Adipocyte (in vitro differentiated cells): ENCODE data around the gene RAMACL.

Source experiments
- DNase-seq: peaks from one replicate; pipeline ENCODE4 v3.0.0-alpha.2; 2015; ENCODE audit warnings: low read depth
- H3K27me3 ChIP-seq: replicated peaks from 2 replicates; pipeline ENCODE4 v1.7.0; 2013; ENCODE audit warnings: mild to moderate bottlenecking, low read length, moderate library complexity; ENCODE audit not compliant: control insufficient read depth, insufficient read depth
- H3K36me3 ChIP-seq: 2 replicates; pipeline ENCODE4 v1.7.0; 2013; ENCODE audit warnings: low read length, mild to moderate bottlenecking, moderate library complexity; ENCODE audit not compliant: control insufficient read depth, insufficient read depth, severe bottlenecking
- H3K4me1 ChIP-seq: 2 replicates; pipeline ENCODE4 v1.7.0; 2013; ENCODE audit warnings: mild to moderate bottlenecking, low read length, moderate library complexity; ENCODE audit not compliant: control insufficient read depth, insufficient read depth
- H3K4me3 ChIP-seq: 2 replicates; pipeline ENCODE4 v1.7.0; 2013; ENCODE audit warnings: mild to moderate bottlenecking, low read length, moderate library complexity
- H3K9ac ChIP-seq: 2 replicates; pipeline ENCODE4 v1.7.0; 2013; ENCODE audit warnings: mild to moderate bottlenecking, low read length, moderate library complexity
- H3K9me3 ChIP-seq: 2 replicates; pipeline ENCODE4 v1.7.0; 2013; ENCODE audit warnings: mild to moderate bottlenecking, low read length, moderate library complexity; ENCODE audit not compliant: control insufficient read depth

The RAMACL gene

DNA sequence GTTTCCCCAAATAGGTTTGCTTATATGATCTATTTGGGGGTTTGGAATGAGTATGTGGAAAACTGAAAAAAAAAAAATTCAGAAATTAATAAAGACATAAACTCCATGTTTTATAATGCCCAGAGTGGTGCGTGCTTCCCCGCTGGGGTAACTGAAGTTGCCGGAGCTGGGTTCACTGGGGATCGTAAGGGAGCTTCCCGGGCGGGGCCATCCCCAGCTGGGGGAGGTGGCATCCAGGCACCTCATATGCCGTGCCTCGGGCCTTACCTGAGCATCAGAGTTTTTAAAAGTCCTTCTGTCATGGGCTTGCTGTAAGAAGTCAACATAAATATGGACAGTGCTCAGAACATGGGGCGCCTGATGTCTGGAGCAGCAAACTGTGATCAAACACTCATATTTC is 17.9 kb upstream of the RAMACL start:
- no peak overlapping the region for H3K9ac ChIP-seq
- H3K4me3 ChIP-seq: no peak overlapping the region
- H3K36me3 ChIP-seq: peaks cover 3% of the 10 kb centered on the region
- no peaks in the 10 kb centered on the region for H3K9me3 ChIP-seq
- no peaks in the 10 kb centered on the region for H3K4me1 ChIP-seq
- no peak for DNase-seq
- H3K27me3 ChIP-seq: no peaks in the 10 kb centered on the region

DNA sequence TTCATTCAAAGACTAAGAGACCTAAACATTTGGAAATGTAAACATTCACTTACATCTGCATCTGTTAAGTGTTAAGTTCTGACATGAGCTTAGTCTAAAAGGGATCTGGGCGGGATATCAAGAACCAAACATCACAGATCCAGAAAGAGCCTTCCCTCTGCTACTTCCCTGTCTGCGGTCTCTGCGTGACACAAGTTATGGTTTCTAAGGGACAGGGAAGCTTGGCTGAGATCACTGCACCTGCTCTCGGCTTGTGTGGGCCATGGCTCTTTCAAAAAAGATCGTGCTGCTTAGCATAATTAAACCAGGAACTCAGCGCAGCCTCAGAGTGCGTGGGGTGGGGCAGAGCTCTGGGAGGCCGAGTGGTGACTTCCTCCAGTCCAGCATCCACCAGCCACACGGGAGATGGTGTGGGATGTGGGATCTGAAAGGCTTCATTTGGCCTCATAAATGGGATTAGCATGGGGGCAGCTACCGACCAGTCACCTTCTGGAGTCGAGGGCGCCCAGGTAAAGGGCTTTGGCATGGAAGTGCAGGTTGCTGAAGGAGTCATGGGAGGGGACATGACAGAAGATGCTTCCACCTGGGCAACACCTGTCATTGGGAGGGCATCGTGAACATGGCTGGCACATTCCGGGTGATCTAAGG is 16.7 kb upstream of the RAMACL start:
- Histone ChIP-seq H3K4me1 (peaks cover 10% of the 10 kb centered on the region), H3K9me3 (no peaks in the 10 kb centered on the region), H3K4me3 (no peak overlapping the region), H3K27me3 (no peaks in the 10 kb centered on the region), H3K9ac (no peak overlapping the region), H3K36me3 (peaks cover 3% of the 10 kb centered on the region)
- DNase-seq: no peak

DNA sequence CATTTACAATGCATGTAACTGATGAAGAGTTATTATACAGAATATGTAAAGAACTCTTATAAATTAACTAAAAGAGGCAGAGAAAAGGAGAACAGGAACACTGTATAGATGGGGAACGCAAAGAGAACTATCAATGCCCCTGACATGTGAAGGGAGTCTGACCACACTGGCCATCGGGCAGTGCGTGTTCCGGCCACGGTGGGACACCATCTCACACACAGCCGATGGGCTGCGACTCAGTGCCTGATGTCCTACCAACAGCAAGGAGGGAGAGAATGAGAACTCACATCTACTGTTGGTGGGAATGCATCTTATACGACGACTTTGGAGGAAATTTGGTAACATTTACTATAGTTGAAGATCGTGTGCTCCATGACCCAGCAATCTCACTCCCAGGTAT is 15.5 kb upstream of the RAMACL start:
- no peak for DNase-seq
- Histone ChIP-seq H3K27me3 (no peaks in the 10 kb centered on the region), H3K4me1 (peaks cover 22% of the 10 kb centered on the region), H3K9me3 (no peaks in the 10 kb centered on the region), H3K36me3 (peaks cover 3% of the 10 kb centered on the region), H3K4me3 (no peak overlapping the region), H3K9ac (no peak overlapping the region)

DNA sequence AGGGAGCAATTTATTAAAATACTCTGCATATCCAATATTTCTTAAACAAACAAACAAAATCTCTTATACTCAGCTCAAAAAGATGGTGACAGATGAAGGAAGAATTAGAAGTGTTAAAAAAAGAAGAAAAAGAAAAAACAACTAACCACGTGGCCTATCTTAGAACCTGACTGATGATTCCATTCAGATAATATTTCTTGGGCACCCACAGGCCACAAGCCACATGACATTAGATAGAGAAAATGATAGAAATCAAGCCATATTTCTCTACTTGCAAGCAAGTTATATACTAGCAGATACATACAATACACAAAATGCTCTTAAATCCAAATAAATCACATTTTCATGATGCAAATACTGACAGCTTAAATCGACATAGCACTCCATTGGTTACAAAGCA is 14.5 kb upstream of the RAMACL start:
- Histone ChIP-seq H3K9ac (no peak overlapping the region), H3K9me3 (no peaks in the 10 kb centered on the region), H3K4me3 (no peak overlapping the region), H3K27me3 (no peaks in the 10 kb centered on the region), H3K4me1 (peaks cover 27% of the 10 kb centered on the region), H3K36me3 (peaks cover 3% of the 10 kb centered on the region)
- peak; percentile 31 for DNase-seq

DNA sequence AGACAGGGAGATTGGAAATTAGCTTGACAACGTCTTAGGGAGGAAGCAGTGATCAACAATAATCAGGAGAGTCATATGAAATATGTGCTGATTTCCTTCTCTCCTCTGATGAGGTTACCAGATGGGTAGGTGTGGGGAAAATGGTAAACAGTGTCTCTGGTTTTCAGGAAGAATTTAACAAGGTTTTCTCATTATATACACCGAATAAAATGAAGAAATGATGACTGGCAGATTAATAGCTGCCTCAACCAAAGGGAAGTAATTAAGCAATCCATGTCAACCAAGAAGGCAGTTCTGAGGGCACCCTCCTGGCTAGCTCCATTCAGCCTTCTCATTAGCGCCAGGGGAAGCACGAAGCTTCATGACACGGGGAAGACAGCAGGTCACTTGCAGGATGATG is 12.7 kb upstream of the RAMACL start:
- no peaks in the 10 kb centered on the region for H3K9me3 ChIP-seq
- H3K4me3 ChIP-seq: no peak overlapping the region
- H3K4me1 ChIP-seq: peaks cover 42% of the 10 kb centered on the region
- peaks cover 3% of the 10 kb centered on the region for H3K36me3 ChIP-seq
- H3K9ac ChIP-seq: no peak overlapping the region
- DNase-seq: no peak
- no peaks in the 10 kb centered on the region for H3K27me3 ChIP-seq

DNA sequence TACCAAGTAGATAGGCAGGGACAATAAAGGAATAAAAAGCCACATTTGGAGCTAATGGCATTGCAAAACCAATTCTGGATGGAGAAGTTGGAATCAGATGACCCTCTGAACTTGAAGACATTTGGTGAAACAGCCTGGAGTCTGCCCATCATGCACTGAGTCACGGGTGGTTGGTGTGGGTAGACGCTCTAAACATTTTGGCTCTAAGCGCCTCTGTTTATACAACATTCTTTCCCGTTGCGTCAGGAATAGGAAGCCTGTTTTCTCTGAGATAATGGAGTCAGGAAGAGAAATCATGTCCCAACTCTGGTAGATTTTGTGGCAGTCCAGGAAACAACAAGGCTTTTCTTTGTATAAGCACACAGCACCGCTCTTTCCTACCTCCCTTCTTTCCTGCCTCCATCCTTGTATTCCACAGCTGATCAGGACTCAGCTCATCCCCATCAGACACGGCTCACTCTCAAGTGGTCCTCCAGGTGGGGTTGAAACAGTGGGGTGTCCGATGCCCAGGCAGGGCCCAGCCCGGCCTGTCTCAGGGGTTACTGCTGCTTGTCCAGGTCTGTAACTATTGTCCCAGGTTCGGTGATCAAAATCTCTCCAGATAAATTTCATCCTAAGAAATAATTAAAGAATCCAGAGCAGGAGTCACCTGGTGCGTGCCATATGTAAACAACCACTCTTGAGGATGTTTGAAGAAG is 12.1 kb upstream of the RAMACL start:
- Histone ChIP-seq H3K4me3 (no peak overlapping the region), H3K27me3 (no peaks in the 10 kb centered on the region), H3K36me3 (peaks cover 1% of the 10 kb centered on the region), H3K4me1 (peaks cover 42% of the 10 kb centered on the region), H3K9me3 (no peaks in the 10 kb centered on the region), H3K9ac (peak overlapping the region; percentile 41)
- peak; percentile 95 for DNase-seq

DNA sequence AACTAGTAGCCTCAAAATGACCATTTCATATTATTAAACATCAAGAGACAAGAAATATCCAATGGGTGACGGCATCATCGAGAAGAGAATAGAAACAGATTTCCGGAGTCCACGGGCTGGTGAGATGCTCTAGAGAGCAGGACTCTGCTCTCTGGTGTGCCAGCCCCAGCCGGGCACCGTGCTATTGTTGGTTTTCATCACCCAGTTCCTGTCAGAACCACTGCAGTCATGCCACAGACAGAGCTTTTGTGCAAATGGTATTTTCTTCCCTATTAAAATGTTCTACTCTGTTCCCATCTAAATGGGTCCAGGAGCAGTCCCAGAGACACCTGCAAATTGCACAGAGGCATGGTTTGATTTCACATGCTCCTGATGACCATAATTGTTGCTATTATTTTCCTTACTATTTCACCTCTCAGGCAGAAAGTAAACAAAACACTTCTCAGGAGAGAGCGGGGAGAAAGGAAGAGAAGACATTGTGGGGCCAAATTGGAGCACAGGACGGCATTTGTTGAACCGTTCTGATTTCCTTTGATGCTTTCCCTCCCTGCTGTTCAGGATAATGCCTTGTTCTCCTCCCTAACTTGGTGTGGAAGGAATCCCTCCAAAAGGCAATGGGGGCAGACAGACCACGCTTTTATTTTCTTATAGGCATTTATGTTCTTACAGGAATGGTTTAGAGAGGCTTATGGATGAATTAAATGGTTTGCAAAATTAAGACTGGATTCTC is 11.4 kb upstream of the RAMACL start:
- H3K36me3 ChIP-seq: no peaks in the 10 kb centered on the region
- no peak overlapping the region for H3K4me3 ChIP-seq
- H3K9me3 ChIP-seq: no peaks in the 10 kb centered on the region
- DNase-seq: no peak
- peaks cover 42% of the 10 kb centered on the region for H3K4me1 ChIP-seq
- peak overlapping the region; percentile 41 for H3K9ac ChIP-seq
- H3K27me3 ChIP-seq: no peaks in the 10 kb centered on the region

DNA sequence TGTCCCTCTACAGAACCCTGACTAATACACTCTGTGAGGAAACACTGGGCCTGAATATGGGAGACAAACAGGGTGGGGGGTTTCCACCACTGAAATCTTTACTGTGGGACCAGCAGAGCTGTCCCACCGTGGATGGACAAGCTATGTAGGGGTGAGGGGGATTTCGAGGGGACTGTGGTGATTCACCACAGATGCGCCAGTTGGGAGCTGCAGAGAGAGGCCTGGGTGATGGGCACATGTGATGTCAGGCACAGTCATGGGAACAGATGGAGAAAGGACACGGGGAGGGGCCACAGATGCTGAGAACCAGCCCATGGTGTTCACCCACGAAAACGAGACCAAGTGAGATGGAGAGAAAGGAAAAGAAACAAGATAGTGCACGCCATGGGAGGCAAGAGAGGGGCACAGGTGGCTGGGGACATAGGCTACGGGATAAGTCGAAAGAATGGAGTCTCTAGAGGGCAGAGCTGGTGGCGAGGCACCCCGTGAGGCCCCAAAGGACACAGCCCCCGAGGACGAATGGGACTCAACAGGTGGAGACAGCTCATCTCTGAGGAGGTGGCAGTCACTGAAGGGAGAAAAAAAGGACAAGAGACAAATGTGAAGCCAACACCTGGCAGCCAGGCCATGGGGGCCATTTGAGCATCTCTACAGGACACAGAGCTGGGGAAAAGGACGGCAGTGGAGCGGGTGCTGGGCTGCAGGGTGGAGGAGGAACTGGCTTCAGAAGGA is 10.5 kb upstream of the RAMACL start:
- no peaks in the 10 kb centered on the region for H3K9me3 ChIP-seq
- H3K27me3 ChIP-seq: no peaks in the 10 kb centered on the region
- H3K36me3 ChIP-seq: no peaks in the 10 kb centered on the region
- H3K4me1 ChIP-seq: peaks cover 42% of the 10 kb centered on the region
- H3K9ac ChIP-seq: no peak overlapping the region
- H3K4me3 ChIP-seq: no peak overlapping the region
- DNase-seq: no peak

DNA sequence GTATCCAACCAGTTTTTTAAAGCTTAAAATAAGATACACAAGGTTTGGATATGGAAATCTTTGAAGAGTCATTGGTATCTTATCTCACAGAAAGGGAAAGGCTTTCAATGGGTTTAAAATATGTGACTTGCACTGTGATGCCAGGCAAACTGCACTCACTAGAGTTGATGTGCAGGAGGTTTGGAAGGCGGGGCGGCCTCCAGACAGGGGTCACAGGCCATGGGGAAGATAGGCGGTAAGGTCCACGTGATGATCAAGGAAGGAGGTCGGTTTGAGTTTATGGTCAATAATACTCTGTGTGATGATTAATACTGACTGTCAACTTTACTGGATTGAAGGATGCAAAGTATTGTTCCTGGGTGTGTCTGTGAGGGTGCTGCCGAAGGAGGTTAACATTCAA is 9.5 kb upstream of the RAMACL start:
- Histone ChIP-seq H3K4me1 (peaks cover 42% of the 10 kb centered on the region), H3K27me3 (no peaks in the 10 kb centered on the region), H3K36me3 (no peaks in the 10 kb centered on the region), H3K4me3 (peak overlapping the region; percentile 12), H3K9me3 (no peaks in the 10 kb centered on the region), H3K9ac (peak overlapping the region; percentile 44)
- DNase-seq: no peak

DNA sequence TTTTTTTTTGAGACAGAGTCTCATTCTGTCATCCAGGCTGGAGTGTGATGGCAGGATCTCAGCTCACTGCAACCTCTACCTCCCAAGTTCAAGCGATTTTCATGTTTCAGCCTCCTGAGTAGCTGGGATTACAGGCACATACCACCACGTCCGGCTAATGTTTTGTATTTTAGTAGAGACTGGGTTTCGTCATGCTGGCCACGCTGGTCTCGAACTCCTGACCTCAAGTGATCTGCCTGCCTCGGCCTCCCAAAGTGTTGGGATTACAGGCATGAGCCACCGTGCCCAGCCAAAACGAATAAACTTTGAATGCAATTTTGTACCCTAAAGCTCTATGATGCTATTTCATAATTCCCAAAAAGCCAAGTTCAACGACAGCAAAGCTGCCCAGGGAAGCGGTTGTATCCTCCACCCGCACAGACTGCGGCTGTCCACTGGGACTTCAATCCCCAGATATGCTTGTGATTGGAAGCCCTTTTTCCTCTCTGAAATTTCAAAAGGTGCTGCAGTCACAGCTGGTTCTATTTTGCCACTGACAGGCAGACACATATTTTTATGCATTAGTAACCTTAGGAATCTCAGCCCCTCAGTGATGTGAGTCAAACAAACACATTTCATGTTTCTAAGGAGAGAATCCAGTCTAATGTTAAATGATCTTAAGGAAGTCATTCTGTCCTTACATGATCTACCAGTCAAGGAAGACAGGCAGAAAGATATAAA is 8.7 kb upstream of the RAMACL start:
- peak; percentile 94 for DNase-seq

More for the DNA sequence above, 8.7 kb upstream of the RAMACL start:
- Histone ChIP-seq H3K9me3 (no peaks in the 10 kb centered on the region), H3K36me3 (no peaks in the 10 kb centered on the region), H3K27me3 (no peaks in the 10 kb centered on the region), H3K9ac (peak overlapping the region; percentile 44), H3K4me3 (no peak overlapping the region), H3K4me1 (peaks cover 42% of the 10 kb centered on the region)
